HL-60 (cell line): ENCODE results near the gene SF3B1.

ENCODE experiments used
- CTCF ChIP-seq: IDR thresholded peaks from one replicate; pipeline ENCODE4 v1.5.1; 2011; ENCODE audit warnings: low read length, control low read depth, inconsistent platforms; ENCODE audit not compliant: insufficient read depth
- POLR2AphosphoS5 ChIP-seq: IDR thresholded peaks from 2 replicates; pipeline ENCODE4 v1.6.1; 2012; ENCODE audit warnings: low read depth
- TF ChIP-seq, protein P1 (sequence below): IDR thresholded peaks from 2 replicates; pipeline ENCODE4 v1.6.1; 2012; ENCODE audit warnings: low read depth; ENCODE audit not compliant: insufficient replicate concordance

- TF ChIP-seq CTCF: no peak
- TF ChIP-seq, protein P1, sequence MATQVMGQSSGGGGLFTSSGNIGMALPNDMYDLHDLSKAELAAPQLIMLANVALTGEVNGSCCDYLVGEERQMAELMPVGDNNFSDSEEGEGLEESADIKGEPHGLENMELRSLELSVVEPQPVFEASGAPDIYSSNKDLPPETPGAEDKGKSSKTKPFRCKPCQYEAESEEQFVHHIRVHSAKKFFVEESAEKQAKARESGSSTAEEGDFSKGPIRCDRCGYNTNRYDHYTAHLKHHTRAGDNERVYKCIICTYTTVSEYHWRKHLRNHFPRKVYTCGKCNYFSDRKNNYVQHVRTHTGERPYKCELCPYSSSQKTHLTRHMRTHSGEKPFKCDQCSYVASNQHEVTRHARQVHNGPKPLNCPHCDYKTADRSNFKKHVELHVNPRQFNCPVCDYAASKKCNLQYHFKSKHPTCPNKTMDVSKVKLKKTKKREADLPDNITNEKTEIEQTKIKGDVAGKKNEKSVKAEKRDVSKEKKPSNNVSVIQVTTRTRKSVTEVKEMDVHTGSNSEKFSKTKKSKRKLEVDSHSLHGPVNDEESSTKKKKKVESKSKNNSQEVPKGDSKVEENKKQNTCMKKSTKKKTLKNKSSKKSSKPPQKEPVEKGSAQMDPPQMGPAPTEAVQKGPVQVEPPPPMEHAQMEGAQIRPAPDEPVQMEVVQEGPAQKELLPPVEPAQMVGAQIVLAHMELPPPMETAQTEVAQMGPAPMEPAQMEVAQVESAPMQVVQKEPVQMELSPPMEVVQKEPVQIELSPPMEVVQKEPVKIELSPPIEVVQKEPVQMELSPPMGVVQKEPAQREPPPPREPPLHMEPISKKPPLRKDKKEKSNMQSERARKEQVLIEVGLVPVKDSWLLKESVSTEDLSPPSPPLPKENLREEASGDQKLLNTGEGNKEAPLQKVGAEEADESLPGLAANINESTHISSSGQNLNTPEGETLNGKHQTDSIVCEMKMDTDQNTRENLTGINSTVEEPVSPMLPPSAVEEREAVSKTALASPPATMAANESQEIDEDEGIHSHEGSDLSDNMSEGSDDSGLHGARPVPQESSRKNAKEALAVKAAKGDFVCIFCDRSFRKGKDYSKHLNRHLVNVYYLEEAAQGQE: no peak
- TF ChIP-seq POLR2AphosphoS5: no peak
Observed at GRCh38 chr2:197369228-197369932, 65.4 kb downstream of the SF3B1 start.
